ENCODE results near the gene RSPO4.

The RSPO4 gene

GRCh38 chr20:1017677-1018076, 15.6 kb upstream of the RSPO4 start:
- ChIA-PET POLR2A (no interaction called here), CTCF (interaction anchor here (0.9 kb wide), 1 partner anchor 22 kb away, joined by 3 read pairs; no protein-coding TSS in a partner anchor)
- Histone ChIP-seq H3K27me3 (replicated peaks in 2 of 5; ENCODE audit: control insufficient read depth in 4 of 5, insufficient read depth in 5 of 5, low read length in 4 of 5) (no peaks in the 10 kb centered on the region), H3K9me3 (ENCODE audit: control extremely low read depth in 1 of 5, control insufficient read depth in 4 of 5, insufficient read depth in 2 of 5, low read depth in 1 of 5, low read length in 4 of 5) (no peaks in the 10 kb centered on the region), H3K4me3 (ENCODE audit: control insufficient read depth in 1 of 7, extremely low read depth in 1 of 7, insufficient read depth in 4 of 7, low read depth in 2 of 7, low read length in 6 of 7) (no peak overlapping the region), H3K36me3 (ENCODE audit: control insufficient read depth in 4 of 4, insufficient read depth in 4 of 4, low read length in 3 of 4) (no peaks in the 10 kb centered on the region), H3K27ac (ENCODE audit: insufficient read depth in 1 of 2, low read depth in 1 of 2, low read length in 2 of 2, poor library complexity in 1 of 2, severe bottlenecking in 2 of 2) (no peak overlapping the region), H3K4me1 (ENCODE audit: control extremely low read depth in 1 of 4, control insufficient read depth in 4 of 4, insufficient read depth in 4 of 4, low read length in 3 of 4) (peaks cover 0 to 19% (median 3%) of the 10 kb centered on the region in 4 experiments)
- no peak for DNase-seq
- 100% methylated on average over 3 of the region's 5 CpGs for WGBS (ENCODE audit: insufficient coverage)

- H3K27me3 ChIP-seq (replicated peaks in 2 of 5; ENCODE audit: control insufficient read depth in 4 of 5, insufficient read depth in 5 of 5, low read length in 4 of 5) = no peaks in the 10 kb centered on the region
- H3K27ac ChIP-seq (ENCODE audit: insufficient read depth in 1 of 2, low read depth in 1 of 2, low read length in 2 of 2, poor library complexity in 1 of 2, severe bottlenecking in 2 of 2) = no peak overlapping the region
- peak; percentile 10 to 65 (median 65) for DNase-seq
- H3K36me3 ChIP-seq (ENCODE audit: control insufficient read depth in 4 of 4, insufficient read depth in 4 of 4, low read length in 3 of 4) = no peaks in the 10 kb centered on the region
- no peak overlapping the region for H3K4me3 ChIP-seq (ENCODE audit: control insufficient read depth in 1 of 7, extremely low read depth in 1 of 7, insufficient read depth in 4 of 7, low read depth in 2 of 7, low read length in 6 of 7)
- peaks cover 0 to 19% (median 3%) of the 10 kb centered on the region in 4 experiments for H3K4me1 ChIP-seq (ENCODE audit: control extremely low read depth in 1 of 4, control insufficient read depth in 4 of 4, insufficient read depth in 4 of 4, low read length in 3 of 4)
- CTCF ChIA-PET = no interaction called here
- POLR2A ChIA-PET = no interaction called here
- no peaks in the 10 kb centered on the region for H3K9me3 ChIP-seq (ENCODE audit: control extremely low read depth in 1 of 5, control insufficient read depth in 4 of 5, insufficient read depth in 2 of 5, low read depth in 1 of 5, low read length in 4 of 5)
- WGBS (ENCODE audit: insufficient coverage) = 33% methylated on average over 1 of the region's 1 CpG
Measured at GRCh38 chr20:1015181-1015580, 13.1 kb upstream of the RSPO4 start.

- DNase-seq = no peak
- no peak overlapping the region for H3K27ac ChIP-seq (ENCODE audit: insufficient read depth in 1 of 2, low read depth in 1 of 2, low read length in 2 of 2, poor library complexity in 1 of 2, severe bottlenecking in 2 of 2)
- no peaks in the 10 kb centered on the region for H3K9me3 ChIP-seq (ENCODE audit: control extremely low read depth in 1 of 5, control insufficient read depth in 4 of 5, insufficient read depth in 2 of 5, low read depth in 1 of 5, low read length in 4 of 5)
- no peak overlapping the region for H3K4me3 ChIP-seq (ENCODE audit: control insufficient read depth in 1 of 7, extremely low read depth in 1 of 7, insufficient read depth in 4 of 7, low read depth in 2 of 7, low read length in 6 of 7)
- H3K36me3 ChIP-seq (ENCODE audit: control insufficient read depth in 4 of 4, insufficient read depth in 4 of 4, low read length in 3 of 4) = no peaks in the 10 kb centered on the region
- peaks cover 0 to 19% (median 3%) of the 10 kb centered on the region in 4 experiments for H3K4me1 ChIP-seq (ENCODE audit: control extremely low read depth in 1 of 4, control insufficient read depth in 4 of 4, insufficient read depth in 4 of 4, low read length in 3 of 4)
- H3K27me3 ChIP-seq (replicated peaks in 2 of 5; ENCODE audit: control insufficient read depth in 4 of 5, insufficient read depth in 5 of 5, low read length in 4 of 5) = no peaks in the 10 kb centered on the region
- 92% methylated on average over 2 of the region's 7 CpGs for WGBS (ENCODE audit: insufficient coverage)
- ChIA-PET POLR2A (no interaction called here), CTCF (no interaction called here)
Measured at GRCh38 chr20:1014471-1014870, 12.4 kb upstream of the RSPO4 start.

DNA sequence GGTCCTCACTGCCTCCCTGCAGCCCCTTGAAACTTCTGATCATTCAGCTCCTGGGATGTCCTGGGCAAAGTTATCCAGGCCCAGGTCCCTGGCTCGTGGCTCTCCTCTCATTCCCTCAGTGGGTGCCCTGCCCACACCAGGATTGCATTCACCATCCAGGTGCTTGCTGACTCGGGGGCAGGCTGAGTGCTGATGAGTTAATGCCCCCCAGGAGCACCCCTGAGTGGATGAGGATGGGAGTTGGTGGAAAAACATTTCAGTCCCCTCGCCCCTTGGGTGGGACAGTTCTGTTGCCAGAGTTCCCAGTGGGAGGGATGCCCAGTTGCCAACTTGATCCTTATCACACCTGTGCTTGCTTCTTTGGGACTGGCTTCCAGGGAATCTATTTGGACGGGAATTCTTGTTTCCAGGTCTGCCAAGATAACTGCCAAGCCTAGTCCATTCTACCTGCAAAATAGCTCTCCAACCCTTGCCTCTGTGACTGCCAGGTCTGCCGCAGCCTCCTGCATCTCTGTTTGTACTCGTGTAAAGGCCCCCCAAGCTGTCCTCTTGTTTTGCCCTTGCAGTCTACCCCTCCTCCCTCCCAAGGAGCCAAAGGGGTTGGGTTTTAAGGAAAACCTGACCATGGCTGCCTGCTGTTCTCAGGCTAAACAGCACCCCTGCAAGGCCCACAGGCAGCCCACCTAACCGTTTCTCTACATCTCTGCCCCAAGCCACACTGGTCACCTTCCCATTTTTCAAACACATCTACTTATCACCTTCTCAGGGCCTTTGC, 11.6 kb upstream of the RSPO4 start:
- ChIA-PET CTCF (no interaction called here), POLR2A (no interaction called here)
- Histone ChIP-seq H3K9me3 (ENCODE audit: control extremely low read depth in 1 of 5, control insufficient read depth in 4 of 5, insufficient read depth in 2 of 5, low read depth in 1 of 5, low read length in 4 of 5) (no peaks in the 10 kb centered on the region), H3K36me3 (ENCODE audit: control insufficient read depth in 4 of 4, insufficient read depth in 4 of 4, low read length in 3 of 4) (no peaks in the 10 kb centered on the region), H3K27me3 (replicated peaks in 2 of 5; ENCODE audit: control insufficient read depth in 4 of 5, insufficient read depth in 5 of 5, low read length in 4 of 5) (peaks cover 0 to 1% (median 0%) of the 10 kb centered on the region in 5 experiments), H3K4me3 (ENCODE audit: control insufficient read depth in 1 of 7, extremely low read depth in 1 of 7, insufficient read depth in 4 of 7, low read depth in 2 of 7, low read length in 6 of 7) (no peak overlapping the region), H3K27ac (ENCODE audit: insufficient read depth in 1 of 2, low read depth in 1 of 2, low read length in 2 of 2, poor library complexity in 1 of 2, severe bottlenecking in 2 of 2) (no peak overlapping the region), H3K4me1 (ENCODE audit: control extremely low read depth in 1 of 4, control insufficient read depth in 4 of 4, insufficient read depth in 4 of 4, low read length in 3 of 4) (peaks cover 0 to 19% (median 3%) of the 10 kb centered on the region in 4 experiments)
- WGBS (ENCODE audit: insufficient coverage) = 95% methylated on average over 6 of the region's 7 CpGs
- no peak for DNase-seq

- 94% methylated on average over 8 of the region's 10 CpGs for WGBS (ENCODE audit: insufficient coverage)
- no peak overlapping the region for H3K27ac ChIP-seq (ENCODE audit: insufficient read depth in 1 of 2, low read depth in 1 of 2, low read length in 2 of 2, poor library complexity in 1 of 2, severe bottlenecking in 2 of 2)
- H3K36me3 ChIP-seq (ENCODE audit: control insufficient read depth in 4 of 4, insufficient read depth in 4 of 4, low read length in 3 of 4) = no peaks in the 10 kb centered on the region
- peaks cover 0 to 19% (median 3%) of the 10 kb centered on the region in 4 experiments for H3K4me1 ChIP-seq (ENCODE audit: control extremely low read depth in 1 of 4, control insufficient read depth in 4 of 4, insufficient read depth in 4 of 4, low read length in 3 of 4)
- no peak for DNase-seq
- H3K4me3 ChIP-seq (ENCODE audit: control insufficient read depth in 1 of 7, extremely low read depth in 1 of 7, insufficient read depth in 4 of 7, low read depth in 2 of 7, low read length in 6 of 7) = no peak overlapping the region
- peaks cover 0 to 1% (median 0%) of the 10 kb centered on the region in 5 experiments for H3K27me3 ChIP-seq (replicated peaks in 2 of 5; ENCODE audit: control insufficient read depth in 4 of 5, insufficient read depth in 5 of 5, low read length in 4 of 5)
- CTCF ChIA-PET = no interaction called here
- POLR2A ChIA-PET = interaction anchor here (0.5 kb wide), 1 partner anchor 547 kb away, joined by 3 read pairs; no protein-coding TSS in a partner anchor
- no peaks in the 10 kb centered on the region for H3K9me3 ChIP-seq (ENCODE audit: control extremely low read depth in 1 of 5, control insufficient read depth in 4 of 5, insufficient read depth in 2 of 5, low read depth in 1 of 5, low read length in 4 of 5)
Measured at GRCh38 chr20:1012359-1013168, 10.5 kb upstream of the RSPO4 start.

DNA sequence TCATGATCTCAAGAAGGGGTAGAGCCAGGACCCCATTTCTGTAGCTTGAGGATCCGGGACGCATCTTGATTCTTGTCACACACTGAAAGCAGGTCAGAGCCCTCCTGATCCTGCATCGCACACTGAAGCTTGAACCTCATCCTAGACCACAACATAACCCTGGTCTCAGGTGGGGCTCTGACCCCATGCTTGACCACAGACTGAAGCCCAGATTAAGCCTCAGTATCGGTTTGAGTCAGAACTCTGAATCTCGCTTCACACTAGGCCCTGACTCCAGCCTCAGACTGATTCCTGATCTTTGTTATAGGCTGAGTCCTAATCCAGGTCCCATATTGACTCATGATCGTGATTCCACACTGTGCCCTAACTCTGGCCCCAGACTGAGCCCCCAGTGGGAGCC, 8.5 kb upstream of the RSPO4 start:
- Histone ChIP-seq H3K9me3 (ENCODE audit: control extremely low read depth in 1 of 5, control insufficient read depth in 4 of 5, insufficient read depth in 2 of 5, low read depth in 1 of 5, low read length in 4 of 5) (no peaks in the 10 kb centered on the region), H3K4me1 (ENCODE audit: control extremely low read depth in 1 of 4, control insufficient read depth in 4 of 4, insufficient read depth in 4 of 4, low read length in 3 of 4) (peaks cover 0 to 11% (median 3%) of the 10 kb centered on the region in 4 experiments), H3K27ac (ENCODE audit: insufficient read depth in 1 of 2, low read depth in 1 of 2, low read length in 2 of 2, poor library complexity in 1 of 2, severe bottlenecking in 2 of 2) (no peak overlapping the region), H3K27me3 (replicated peaks in 2 of 5; ENCODE audit: control insufficient read depth in 4 of 5, insufficient read depth in 5 of 5, low read length in 4 of 5) (peaks cover 0 to 1% (median 0%) of the 10 kb centered on the region in 5 experiments), H3K36me3 (ENCODE audit: control insufficient read depth in 4 of 4, insufficient read depth in 4 of 4, low read length in 3 of 4) (no peaks in the 10 kb centered on the region), H3K4me3 (ENCODE audit: control insufficient read depth in 1 of 7, extremely low read depth in 1 of 7, insufficient read depth in 4 of 7, low read depth in 2 of 7, low read length in 6 of 7) (no peak overlapping the region)
- CTCF ChIA-PET = interaction anchor here (1.0 kb wide), 1 partner anchor 54 kb away, joined by 3 read pairs; no protein-coding TSS in a partner anchor
- 92% methylated on average over 6 of the region's 6 CpGs for WGBS (ENCODE audit: insufficient coverage)
- DNase-seq = no peak
- POLR2A ChIA-PET = no interaction called here

Measured in common myeloid progenitor, CD34-positive (primary cell).